GM12878 (cell line): ENCODE results near the gene NCAM2.

Experiments used
- CHD4 ChIP-seq: fragments of 200-600 bp; sonication (generic); IDR thresholded peaks from 2 replicates; pipeline ENCODE4 v1.6.1; 2016; ENCODE audit warnings: mild to moderate bottlenecking
- E2F8 ChIP-seq: fragments of 450-650 bp; IDR thresholded peaks from 2 replicates; pipeline ENCODE4 v1.6.1; 2018; ENCODE audit warnings: mild to moderate bottlenecking, low read depth, moderate library complexity; ENCODE audit not compliant: partially characterized antibody
- POLR2AphosphoS2 ChIP-seq: IDR thresholded peaks from 2 replicates; pipeline ENCODE4 v1.6.1; 2011; ENCODE audit warnings: low read depth, mild to moderate bottlenecking, low read length, improper control_type of control experiment, moderate library complexity

- TF ChIP-seq E2F8 (no peak), POLR2AphosphoS2 (no peak), CHD4 (no peak)
These were observed 69.2 kb downstream of the NCAM2 start for GRCh38 chr21:21067375-21067774.
